ENCODE data around the gene ACVRL1. TPM values are rescaled to one million over a fixed set of nuclear protein-coding genes. Genes with fewer than 3 reads are reported as not detected.

Gene ACVRL1
- total and polyA plus RNA-seq, 2 donors (not counting 1 experiment from before 2014, with no cell fraction given) = 8.9 to 36.2 TPM

GRCh38 chr12:51889216-51890132 lies 17.8 kb upstream of the ACVRL1 start:
- H3K9ac ChIP-seq (ENCODE audit: insufficient read depth, low read length) = no peak overlapping the region
- H2AFZ ChIP-seq (ENCODE audit: low read length) = no peak overlapping the region
- peak in 1 of 2 donors; percentile 26 for DNase-seq (ENCODE audit: low read depth in 2 of 2)
- H4K20me1 ChIP-seq (ENCODE audit: control insufficient read depth, extremely low read depth, insufficient read depth, low read length) = no peaks in the 10 kb centered on the region
- H3K36me3 ChIP-seq (ENCODE audit: control insufficient read depth, insufficient read depth, low read length) = no peaks in the 10 kb centered on the region
- H3K9me3 ChIP-seq (ENCODE audit: control insufficient read depth, insufficient read depth, low read depth, low read length) = no peaks in the 10 kb centered on the region
- H3K27ac ChIP-seq (ENCODE audit: insufficient read depth, low read length) = no peak overlapping the region
- H3K79me2 ChIP-seq (ENCODE audit: control insufficient read depth, insufficient read depth, low read length) = no peaks in the 10 kb centered on the region
- H3K4me1 ChIP-seq (ENCODE audit: control insufficient read depth, extremely low read depth, insufficient read depth, low read length) = peaks cover 4% of the 10 kb centered on the region
- H3K4me3 ChIP-seq (replicated peaks in 1 of 4; ENCODE audit: control extremely low read depth in 1 of 4, insufficient read depth in 1 of 4, low read depth in 3 of 4, low read length in 4 of 4) = no peak overlapping the region
- no peak overlapping the region for H3K4me2 ChIP-seq (ENCODE audit: extremely low read depth, insufficient read depth, low read length)
- TF ChIP-seq, protein P1, sequence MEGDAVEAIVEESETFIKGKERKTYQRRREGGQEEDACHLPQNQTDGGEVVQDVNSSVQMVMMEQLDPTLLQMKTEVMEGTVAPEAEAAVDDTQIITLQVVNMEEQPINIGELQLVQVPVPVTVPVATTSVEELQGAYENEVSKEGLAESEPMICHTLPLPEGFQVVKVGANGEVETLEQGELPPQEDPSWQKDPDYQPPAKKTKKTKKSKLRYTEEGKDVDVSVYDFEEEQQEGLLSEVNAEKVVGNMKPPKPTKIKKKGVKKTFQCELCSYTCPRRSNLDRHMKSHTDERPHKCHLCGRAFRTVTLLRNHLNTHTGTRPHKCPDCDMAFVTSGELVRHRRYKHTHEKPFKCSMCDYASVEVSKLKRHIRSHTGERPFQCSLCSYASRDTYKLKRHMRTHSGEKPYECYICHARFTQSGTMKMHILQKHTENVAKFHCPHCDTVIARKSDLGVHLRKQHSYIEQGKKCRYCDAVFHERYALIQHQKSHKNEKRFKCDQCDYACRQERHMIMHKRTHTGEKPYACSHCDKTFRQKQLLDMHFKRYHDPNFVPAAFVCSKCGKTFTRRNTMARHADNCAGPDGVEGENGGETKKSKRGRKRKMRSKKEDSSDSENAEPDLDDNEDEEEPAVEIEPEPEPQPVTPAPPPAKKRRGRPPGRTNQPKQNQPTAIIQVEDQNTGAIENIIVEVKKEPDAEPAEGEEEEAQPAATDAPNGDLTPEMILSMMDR (conservative IDR thresholded peaks at IDR 0.05 in 1 of 2, IDR thresholded peaks at IDR 0.05 in 1 of 2; ENCODE audit: low read depth in 1 of 2, low read length in 2 of 2) = peak; percentile 13 to 33
- TF ChIP-seq EZH2 (IDR thresholded peaks at IDR 0.05; ENCODE audit: low read length, missing control alignments) = no peak
- H3K27me3 ChIP-seq (ENCODE audit: control insufficient read depth, insufficient read depth, low read length) = no peaks in the 10 kb centered on the region

DNA sequence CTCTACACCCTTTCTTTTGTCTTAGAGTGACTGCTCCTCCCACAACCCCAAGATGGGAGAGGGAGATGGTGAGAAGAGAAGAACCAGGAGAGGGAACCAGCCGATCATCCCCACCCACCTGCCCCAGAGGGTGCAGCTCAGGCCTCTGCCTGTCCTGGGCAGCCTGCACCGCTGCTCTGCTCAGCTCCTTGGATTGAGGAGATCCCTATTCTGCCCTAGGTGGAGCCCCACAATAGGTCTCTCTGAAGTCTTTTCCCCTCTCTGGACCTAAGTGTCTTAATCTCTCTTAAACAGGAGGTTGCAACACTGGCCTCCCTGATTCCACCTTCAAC lies 17.2 kb upstream of the ACVRL1 start:
- H3K9ac ChIP-seq (ENCODE audit: insufficient read depth, low read length) = no peak overlapping the region
- no peaks in the 10 kb centered on the region for H3K36me3 ChIP-seq (ENCODE audit: control insufficient read depth, insufficient read depth, low read length)
- H3K4me3 ChIP-seq (replicated peaks in 1 of 4; ENCODE audit: control extremely low read depth in 1 of 4, insufficient read depth in 1 of 4, low read depth in 3 of 4, low read length in 4 of 4) = no peak overlapping the region
- no peak overlapping the region for H3K27ac ChIP-seq (ENCODE audit: insufficient read depth, low read length)
- no peaks in the 10 kb centered on the region for H3K79me2 ChIP-seq (ENCODE audit: control insufficient read depth, insufficient read depth, low read length)
- no peak overlapping the region for H3K4me2 ChIP-seq (ENCODE audit: extremely low read depth, insufficient read depth, low read length)
- no peak for DNase-seq (ENCODE audit: low read depth in 2 of 2)
- peaks cover 4% of the 10 kb centered on the region for H3K4me1 ChIP-seq (ENCODE audit: control insufficient read depth, extremely low read depth, insufficient read depth, low read length)
- TF ChIP-seq EZH2 (IDR thresholded peaks at IDR 0.05; ENCODE audit: low read length, missing control alignments) = no peak
- TF ChIP-seq, protein P1 (conservative IDR thresholded peaks at IDR 0.05 in 1 of 2, IDR thresholded peaks at IDR 0.05 in 1 of 2; ENCODE audit: low read depth in 1 of 2, low read length in 2 of 2) = no peak
- H3K27me3 ChIP-seq (ENCODE audit: control insufficient read depth, insufficient read depth, low read length) = no peaks in the 10 kb centered on the region
- no peaks in the 10 kb centered on the region for H4K20me1 ChIP-seq (ENCODE audit: control insufficient read depth, extremely low read depth, insufficient read depth, low read length)
- H2AFZ ChIP-seq (ENCODE audit: low read length) = no peak overlapping the region
- no peaks in the 10 kb centered on the region for H3K9me3 ChIP-seq (ENCODE audit: control insufficient read depth, insufficient read depth, low read depth, low read length)

GRCh38 chr12:51890511-51891171 lies 16.7 kb upstream of the ACVRL1 start:
- H3K4me3 ChIP-seq (replicated peaks in 1 of 4; ENCODE audit: control extremely low read depth in 1 of 4, insufficient read depth in 1 of 4, low read depth in 3 of 4, low read length in 4 of 4) = no peak overlapping the region
- H3K9ac ChIP-seq (ENCODE audit: insufficient read depth, low read length) = no peak overlapping the region

More at GRCh38 chr12:51890511-51891171, 16.7 kb upstream of the ACVRL1 start:
- H3K9me3 ChIP-seq (ENCODE audit: control insufficient read depth, insufficient read depth, low read depth, low read length) = no peaks in the 10 kb centered on the region
- H2AFZ ChIP-seq (ENCODE audit: low read length) = no peak overlapping the region
- no peak overlapping the region for H3K27ac ChIP-seq (ENCODE audit: insufficient read depth, low read length)
- no peaks in the 10 kb centered on the region for H3K27me3 ChIP-seq (ENCODE audit: control insufficient read depth, insufficient read depth, low read length)
- H3K36me3 ChIP-seq (ENCODE audit: control insufficient read depth, insufficient read depth, low read length) = no peaks in the 10 kb centered on the region
- TF ChIP-seq, protein P1 (conservative IDR thresholded peaks at IDR 0.05 in 1 of 2, IDR thresholded peaks at IDR 0.05 in 1 of 2; ENCODE audit: low read depth in 1 of 2, low read length in 2 of 2) = no peak
- no peak for TF ChIP-seq EZH2 (IDR thresholded peaks at IDR 0.05; ENCODE audit: low read length, missing control alignments)
- peaks cover 4% of the 10 kb centered on the region for H3K4me1 ChIP-seq (ENCODE audit: control insufficient read depth, extremely low read depth, insufficient read depth, low read length)
- no peaks in the 10 kb centered on the region for H3K79me2 ChIP-seq (ENCODE audit: control insufficient read depth, insufficient read depth, low read length)
- no peak overlapping the region for H3K4me2 ChIP-seq (ENCODE audit: extremely low read depth, insufficient read depth, low read length)
- no peak for DNase-seq (ENCODE audit: low read depth in 2 of 2)
- H4K20me1 ChIP-seq (ENCODE audit: control insufficient read depth, extremely low read depth, insufficient read depth, low read length) = no peaks in the 10 kb centered on the region

All from fibroblast of lung (primary cell).